Keratinocyte (primary cell): Measurements from ENCODE around the gene CWC22. TPM values are rescaled to one million over a fixed set of nuclear protein-coding genes. Genes with fewer than 3 reads are reported as not detected.

Source experiments
- DNase-seq: peaks from one replicate; pipeline ENCODE4 v3.0.0-alpha.2; 2011; ENCODE audit warnings: low read depth, missing footprints, low spot score
- FAIRE-seq: peaks from 2 replicates; lab custom pipeline; 2011; peaks lifted over from hg19 to GRCh38; lab: Jason Lieb, UNC
- H2AFZ ChIP-seq: 2 replicates; pipeline ENCODE4 v1.6.0; 2012; ENCODE audit warnings: low read length, control low read depth, inconsistent platforms; ENCODE audit not compliant: control insufficient read depth
- H3K27ac ChIP-seq: 2 replicates; pipeline ENCODE4 v1.5.1; 2011; ENCODE audit warnings: low read length; ENCODE audit not compliant: control insufficient read depth, insufficient read depth
- H3K27me3 ChIP-seq: 3 replicates; pipeline ENCODE4 v1.6.0; 2011; ENCODE audit warnings: low read length; ENCODE audit not compliant: control insufficient read depth, insufficient read depth; ENCODE audit errors: extremely low read depth
- H3K36me3 ChIP-seq, 2 experiments: 2 replicates in 1 of 2; 3 replicates in 1 of 2; pipeline ENCODE4 v1.5.1; 2011; ENCODE audit warnings: low read length in 2 of 2, mild to moderate bottlenecking in 1 of 2; ENCODE audit not compliant: control insufficient read depth in 2 of 2, insufficient read depth in 2 of 2; ENCODE audit errors: extremely low read depth in 1 of 2
- H3K4me1 ChIP-seq: 3 replicates; pipeline ENCODE4 v1.5.1; 2011; ENCODE audit warnings: low read length; ENCODE audit not compliant: control insufficient read depth, insufficient read depth; ENCODE audit errors: extremely low read depth
- H3K4me2 ChIP-seq: 3 replicates; pipeline ENCODE4 v1.6.0; 2011; ENCODE audit warnings: low read depth, low read length; ENCODE audit not compliant: control insufficient read depth, insufficient read depth; ENCODE audit errors: extremely low read depth
- H3K4me3 ChIP-seq, 3 experiments: fragments of 200-600 bp in 1 of 3; sonication (generic) in 1 of 3; 2 replicates in 2 of 3; 3 replicates in 1 of 3; pipeline ENCODE4 v1.5.1; 2011 to 2016; ENCODE audit warnings: low read length in 3 of 3, mild to moderate bottlenecking in 3 of 3, control low read depth in 2 of 3, inconsistent platforms in 1 of 3, low read depth in 1 of 3, mixed read lengths in 1 of 3, mixed run types in 1 of 3, moderate library complexity in 1 of 3; ENCODE audit not compliant: control insufficient read depth in 2 of 3, insufficient read depth in 2 of 3; ENCODE audit errors: extremely low read depth in 1 of 3
- H3K79me2 ChIP-seq: 2 replicates; pipeline ENCODE4 v1.6.0; 2012; ENCODE audit warnings: low read length; ENCODE audit not compliant: control insufficient read depth, insufficient read depth
- H3K9ac ChIP-seq: 3 replicates; pipeline ENCODE4 v1.6.0; 2011; ENCODE audit warnings: low read length; ENCODE audit not compliant: control insufficient read depth, insufficient read depth; ENCODE audit errors: extremely low read depth
- H3K9me1 ChIP-seq: 3 replicates; pipeline ENCODE4 v1.6.0; 2011; ENCODE audit warnings: low read length; ENCODE audit not compliant: control insufficient read depth, insufficient read depth; ENCODE audit errors: extremely low read depth
- H3K9me3 ChIP-seq: 2 replicates; pipeline ENCODE4 v1.5.1; 2012; ENCODE audit warnings: low read depth, low read length; ENCODE audit not compliant: control insufficient read depth
- H4K20me1 ChIP-seq: 3 replicates; pipeline ENCODE4 v1.6.0; 2011; ENCODE audit warnings: low read length; ENCODE audit not compliant: control insufficient read depth, insufficient read depth; ENCODE audit errors: extremely low read depth
- EZH2 ChIP-seq: IDR thresholded peaks from one replicate; pipeline ENCODE4 v1.6.1; 2012; ENCODE audit warnings: inconsistent platforms, mild to moderate bottlenecking, low read length, moderate library complexity
- dilution Hi-C: fragments of 300-500 bp; cut with MboI; formaldehyde crosslinking; loops from one replicate; pipeline ENCODE4 v1.7.0; 2020; ENCODE audit warnings: low sequenced_read_pairs; ENCODE audit not compliant: extremely low pct_ligation_motif_present
- polyA plus RNA-seq, 5 experiments: library from polyadenylated mRNA; depleted of rRNA in 3 of 5; stranded (reverse) in 3 of 5; stranded (forward) in 1 of 5; unstranded in 1 of 5; fragments of >200 nt; gene quantifications; 1 replicate in 1 of 5; 2 replicates in 3 of 5; 3 replicates in 1 of 5; pipeline versions ENCODE4 v1.2.1 to v1.2.3, GENCODE V29; 2011 to 2012; ENCODE audit warnings: missing spikeins in 2 of 5, low read depth in 1 of 5, low replicate concordance in 1 of 5
- TF ChIP-seq, protein P1 (sequence below), 3 experiments: IDR thresholded peaks in 1 of 3; conservative IDR thresholded peaks in 1 of 3; optimal IDR thresholded peaks in 1 of 3; 2 replicates in 2 of 3; 3 replicates in 1 of 3; pipeline versions ENCODE3 to v1.5.1; 2011; ENCODE audit warnings: low read length in 3 of 3, mild to moderate bottlenecking in 3 of 3, moderate library complexity in 2 of 3, control low read depth in 1 of 3, inconsistent platforms in 1 of 3; ENCODE audit not compliant: insufficient read depth in 2 of 3; ENCODE audit errors: extremely low read depth in 1 of 3

The CWC22 gene
- polyA plus RNA-seq, 1 donor (not counting 4 experiments of a cell fraction or from before 2014, with no cell fraction given): 8.8 TPM

DNA sequence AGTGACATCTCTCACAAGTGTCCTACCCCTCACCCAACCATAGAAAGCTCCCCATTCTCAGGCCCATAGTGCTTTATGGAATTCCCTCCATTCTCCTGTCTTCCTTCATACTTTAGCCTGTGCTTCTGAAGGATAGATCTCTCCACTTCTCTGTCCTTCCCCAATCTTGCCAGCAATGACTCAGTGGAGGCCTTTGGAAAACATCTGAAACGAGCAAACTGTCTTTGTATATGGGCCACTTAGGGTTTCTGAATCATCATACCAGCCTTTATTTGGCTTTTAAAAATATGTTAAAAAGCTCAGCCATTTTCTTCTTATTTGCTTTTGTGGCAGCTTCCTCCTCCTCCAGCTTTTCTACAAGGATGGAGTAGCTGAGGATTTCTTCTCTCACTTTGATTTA, 80.1 kb downstream of the CWC22 start:
- dilution Hi-C loops: no loop called here
- no peaks in the 10 kb centered on the region for H3K4me1 ChIP-seq
- no peaks in the 10 kb centered on the region for H3K9me3 ChIP-seq
- DNase-seq (no peak), FAIRE-seq (no peak)
- no peaks in the 10 kb centered on the region for H3K27me3 ChIP-seq
- H4K20me1 ChIP-seq: no peaks in the 10 kb centered on the region
- H3K79me2 ChIP-seq: no peaks in the 10 kb centered on the region
- TF ChIP-seq, protein P1, sequence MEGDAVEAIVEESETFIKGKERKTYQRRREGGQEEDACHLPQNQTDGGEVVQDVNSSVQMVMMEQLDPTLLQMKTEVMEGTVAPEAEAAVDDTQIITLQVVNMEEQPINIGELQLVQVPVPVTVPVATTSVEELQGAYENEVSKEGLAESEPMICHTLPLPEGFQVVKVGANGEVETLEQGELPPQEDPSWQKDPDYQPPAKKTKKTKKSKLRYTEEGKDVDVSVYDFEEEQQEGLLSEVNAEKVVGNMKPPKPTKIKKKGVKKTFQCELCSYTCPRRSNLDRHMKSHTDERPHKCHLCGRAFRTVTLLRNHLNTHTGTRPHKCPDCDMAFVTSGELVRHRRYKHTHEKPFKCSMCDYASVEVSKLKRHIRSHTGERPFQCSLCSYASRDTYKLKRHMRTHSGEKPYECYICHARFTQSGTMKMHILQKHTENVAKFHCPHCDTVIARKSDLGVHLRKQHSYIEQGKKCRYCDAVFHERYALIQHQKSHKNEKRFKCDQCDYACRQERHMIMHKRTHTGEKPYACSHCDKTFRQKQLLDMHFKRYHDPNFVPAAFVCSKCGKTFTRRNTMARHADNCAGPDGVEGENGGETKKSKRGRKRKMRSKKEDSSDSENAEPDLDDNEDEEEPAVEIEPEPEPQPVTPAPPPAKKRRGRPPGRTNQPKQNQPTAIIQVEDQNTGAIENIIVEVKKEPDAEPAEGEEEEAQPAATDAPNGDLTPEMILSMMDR (optimal IDR thresholded peaks at IDR 0.05 in 1 of 3, IDR thresholded peaks at IDR 0.05 in 1 of 3, conservative IDR thresholded peaks at IDR 0.05 in 1 of 3; ENCODE audit: extremely low read depth in 1 of 3, insufficient read depth in 2 of 3, low read length in 3 of 3): no peak
- no peak for TF ChIP-seq EZH2
- H3K36me3 ChIP-seq: no peaks in the 10 kb centered on the region
- no peak overlapping the region for H3K27ac ChIP-seq
- no peak overlapping the region for H2AFZ ChIP-seq
- no peak overlapping the region for H3K4me2 ChIP-seq
- H3K9me1 ChIP-seq: no peaks in the 10 kb centered on the region
- no peak overlapping the region for H3K9ac ChIP-seq
- no peak overlapping the region for H3K4me3 ChIP-seq

DNA sequence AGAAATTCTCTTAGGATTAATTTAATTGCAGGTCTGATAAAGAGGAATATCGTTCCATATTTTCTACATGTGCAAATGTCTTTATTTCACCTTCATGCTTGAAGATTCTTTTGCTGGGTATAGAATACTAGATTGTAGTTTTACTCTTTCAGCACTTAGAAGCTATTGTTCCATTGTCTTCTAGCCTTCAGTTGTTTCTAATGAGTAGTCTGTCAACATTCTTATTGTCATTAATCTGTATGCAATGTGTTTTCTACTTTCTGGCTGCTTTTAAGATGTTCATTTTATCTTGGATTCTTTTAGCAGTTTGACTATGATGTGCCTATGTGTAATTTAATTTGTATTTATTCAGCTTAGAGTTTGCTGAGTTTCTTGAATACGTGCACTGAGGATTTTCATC, 81.4 kb downstream of the CWC22 start:
- no peaks in the 10 kb centered on the region for H3K9me1 ChIP-seq
- H4K20me1 ChIP-seq: no peaks in the 10 kb centered on the region
- no peak overlapping the region for H3K4me3 ChIP-seq
- H3K27me3 ChIP-seq: no peaks in the 10 kb centered on the region
- H2AFZ ChIP-seq: no peak overlapping the region
- H3K4me1 ChIP-seq: no peaks in the 10 kb centered on the region
- H3K4me2 ChIP-seq: no peak overlapping the region
- DNase-seq (no peak), FAIRE-seq (no peak)
- no peaks in the 10 kb centered on the region for H3K36me3 ChIP-seq
- dilution Hi-C loops: no loop called here
- no peak for TF ChIP-seq EZH2
- TF ChIP-seq, protein P1 (optimal IDR thresholded peaks at IDR 0.05 in 1 of 3, IDR thresholded peaks at IDR 0.05 in 1 of 3, conservative IDR thresholded peaks at IDR 0.05 in 1 of 3; ENCODE audit: extremely low read depth in 1 of 3, insufficient read depth in 2 of 3, low read length in 3 of 3): no peak
- no peaks in the 10 kb centered on the region for H3K79me2 ChIP-seq
- no peak overlapping the region for H3K27ac ChIP-seq
- H3K9ac ChIP-seq: no peak overlapping the region
- no peaks in the 10 kb centered on the region for H3K9me3 ChIP-seq
